ENCODE results near the gene IL17REL.

DNA sequence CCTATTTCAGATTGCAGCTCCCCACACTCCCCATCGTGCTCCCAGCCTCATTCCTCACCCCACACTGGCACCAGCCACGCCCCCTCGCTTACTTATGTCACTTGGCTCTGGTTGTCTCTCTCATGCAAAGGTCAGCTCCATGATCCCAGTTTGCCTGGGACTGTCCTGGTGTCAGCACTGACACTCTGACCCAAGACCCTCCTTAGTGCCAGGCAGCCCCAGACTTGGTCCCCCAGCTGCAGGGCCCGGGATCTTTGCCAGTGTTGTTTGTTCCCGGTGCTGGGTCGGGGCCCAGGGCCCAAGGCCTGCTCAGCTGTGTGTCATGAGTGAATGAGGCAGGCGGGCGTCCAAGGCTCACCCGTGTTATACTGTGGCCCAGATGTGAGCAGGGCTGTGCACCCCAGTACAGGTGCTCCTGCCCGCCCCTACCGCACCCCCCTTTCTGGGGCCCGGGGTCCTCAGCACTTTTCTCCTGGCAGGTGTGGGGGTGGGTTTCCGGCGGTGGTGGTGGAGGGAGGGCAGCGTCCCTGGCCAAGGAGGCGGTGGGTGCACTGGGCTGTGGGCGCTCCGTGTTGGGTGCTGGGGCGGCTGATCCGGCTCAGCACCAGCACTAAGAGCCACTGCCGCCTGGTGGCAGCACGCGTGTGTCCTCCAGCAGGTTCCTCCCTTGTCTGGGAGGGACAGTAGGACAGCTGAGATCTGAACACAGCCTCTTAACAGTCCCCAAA, 19.5 kb downstream of the IL17REL start:
- TF ChIP-seq, protein P1, sequence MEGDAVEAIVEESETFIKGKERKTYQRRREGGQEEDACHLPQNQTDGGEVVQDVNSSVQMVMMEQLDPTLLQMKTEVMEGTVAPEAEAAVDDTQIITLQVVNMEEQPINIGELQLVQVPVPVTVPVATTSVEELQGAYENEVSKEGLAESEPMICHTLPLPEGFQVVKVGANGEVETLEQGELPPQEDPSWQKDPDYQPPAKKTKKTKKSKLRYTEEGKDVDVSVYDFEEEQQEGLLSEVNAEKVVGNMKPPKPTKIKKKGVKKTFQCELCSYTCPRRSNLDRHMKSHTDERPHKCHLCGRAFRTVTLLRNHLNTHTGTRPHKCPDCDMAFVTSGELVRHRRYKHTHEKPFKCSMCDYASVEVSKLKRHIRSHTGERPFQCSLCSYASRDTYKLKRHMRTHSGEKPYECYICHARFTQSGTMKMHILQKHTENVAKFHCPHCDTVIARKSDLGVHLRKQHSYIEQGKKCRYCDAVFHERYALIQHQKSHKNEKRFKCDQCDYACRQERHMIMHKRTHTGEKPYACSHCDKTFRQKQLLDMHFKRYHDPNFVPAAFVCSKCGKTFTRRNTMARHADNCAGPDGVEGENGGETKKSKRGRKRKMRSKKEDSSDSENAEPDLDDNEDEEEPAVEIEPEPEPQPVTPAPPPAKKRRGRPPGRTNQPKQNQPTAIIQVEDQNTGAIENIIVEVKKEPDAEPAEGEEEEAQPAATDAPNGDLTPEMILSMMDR (IDR thresholded peaks at IDR 0.05; ENCODE audit: low read length), result peak; percentile 80
- no peak for TF ChIP-seq EZH2 (IDR thresholded peaks at IDR 0.05; ENCODE audit: borderline replicate concordance, low read length)

All from OCI-LY1 (cell line).